Stomach (tissue), 4 donors: ENCODE results near the gene SUSD6.

ENCODE experiments used
- EP300 ChIP-seq: sonication (generic); formaldehyde crosslinking; IDR thresholded peaks from one replicate; pipeline ENCODE4 v1.6.1; 2017; ENCODE audit warnings: antibody characterized with exemption
- POLR2A ChIP-seq, 4 donors: fragments of 450-650 bp; IDR thresholded peaks; one replicate each; pipeline ENCODE4 v1.6.1; 2016; ENCODE audit warnings: antibody characterized with exemption in 4 of 4, control low read depth in 2 of 4, mild to moderate bottlenecking in 1 of 4, moderate library complexity in 1 of 4
- POLR2AphosphoS5 ChIP-seq, 3 donors: sonication (generic); formaldehyde crosslinking; IDR thresholded peaks; one replicate each; pipeline ENCODE4 v1.6.1; 2016; ENCODE audit warnings: antibody characterized with exemption in 3 of 3
- TF ChIP-seq, protein P1 (sequence below), 7 experiments: fragments of 450-650 bp in 4 of 7; fragments of 200-600 bp in 3 of 7; sonication (generic) in 3 of 7; IDR thresholded peaks; one replicate each; pipeline ENCODE4 v1.5.1; 2016 to 2019; ENCODE audit warnings: antibody characterized with exemption in 7 of 7, control low read depth in 2 of 7, mild to moderate bottlenecking in 1 of 7

DNA sequence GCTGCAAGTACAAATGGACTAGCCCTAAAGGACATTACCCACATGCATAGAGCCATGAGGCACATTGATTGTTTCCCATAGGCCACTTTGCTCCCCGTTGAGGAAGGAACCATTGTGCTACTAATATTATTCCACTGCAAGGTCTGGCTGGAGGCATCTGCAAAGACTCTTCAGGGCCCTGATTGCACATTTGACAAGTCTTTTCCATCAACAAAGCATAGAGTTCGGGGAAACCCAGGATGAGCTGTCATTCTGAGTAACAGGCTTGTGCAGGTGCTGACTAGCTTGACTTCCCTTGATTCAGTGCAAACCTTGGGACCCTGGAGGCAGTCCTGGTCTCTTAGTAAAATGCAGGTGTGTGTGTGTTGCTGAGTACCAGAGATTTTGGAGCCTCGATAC is 73.8 kb downstream of the SUSD6 start:
- TF ChIP-seq, protein P1, sequence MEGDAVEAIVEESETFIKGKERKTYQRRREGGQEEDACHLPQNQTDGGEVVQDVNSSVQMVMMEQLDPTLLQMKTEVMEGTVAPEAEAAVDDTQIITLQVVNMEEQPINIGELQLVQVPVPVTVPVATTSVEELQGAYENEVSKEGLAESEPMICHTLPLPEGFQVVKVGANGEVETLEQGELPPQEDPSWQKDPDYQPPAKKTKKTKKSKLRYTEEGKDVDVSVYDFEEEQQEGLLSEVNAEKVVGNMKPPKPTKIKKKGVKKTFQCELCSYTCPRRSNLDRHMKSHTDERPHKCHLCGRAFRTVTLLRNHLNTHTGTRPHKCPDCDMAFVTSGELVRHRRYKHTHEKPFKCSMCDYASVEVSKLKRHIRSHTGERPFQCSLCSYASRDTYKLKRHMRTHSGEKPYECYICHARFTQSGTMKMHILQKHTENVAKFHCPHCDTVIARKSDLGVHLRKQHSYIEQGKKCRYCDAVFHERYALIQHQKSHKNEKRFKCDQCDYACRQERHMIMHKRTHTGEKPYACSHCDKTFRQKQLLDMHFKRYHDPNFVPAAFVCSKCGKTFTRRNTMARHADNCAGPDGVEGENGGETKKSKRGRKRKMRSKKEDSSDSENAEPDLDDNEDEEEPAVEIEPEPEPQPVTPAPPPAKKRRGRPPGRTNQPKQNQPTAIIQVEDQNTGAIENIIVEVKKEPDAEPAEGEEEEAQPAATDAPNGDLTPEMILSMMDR (IDR thresholded peaks at IDR 0.05): no peak
- no peak for TF ChIP-seq POLR2A (IDR thresholded peaks at IDR 0.05)
- peak in 1 of 3 donors; percentile 25 for TF ChIP-seq POLR2AphosphoS5 (IDR thresholded peaks at IDR 0.05)
- TF ChIP-seq EP300: no peak
